Pancreas (tissue), 10 donors: ENCODE results near the gene GTPBP4. TPM values are rescaled to one million over a fixed set of nuclear protein-coding genes. Genes with fewer than 3 reads are reported as not detected.

ENCODE experiments used
- ATAC-seq, 4 donors: fragments of 200-7000 bp; cut with Tn5 transposase; one replicate each; pipeline versions ENCODE4 v1.8.0 to v1.9.1; 2020; ENCODE audit warnings: mild to moderate bottlenecking in 4 of 4, moderate library complexity in 4 of 4
- DNase-seq, 6 donors: peaks; one replicate each; pipeline ENCODE4 v3.0.0-alpha.2; 2020
- FAIRE-seq: peaks from 2 replicates; lab custom pipeline; 2012; peaks lifted over from hg19 to GRCh38; lab: Jason Lieb, UNC
- H3K27ac ChIP-seq, 4 donors: fragments of 200-600 bp; sonication (generic); 1 replicate in 3 of 4; 2 replicates in 1 of 4; pipeline versions ENCODE4 v1.5.0 to v1.8.0; 2020
- H3K27me3 ChIP-seq, 4 donors: fragments of 200-600 bp; one replicate each; pipeline ENCODE4 v1.8.0; 2021
- H3K36me3 ChIP-seq, 3 donors: fragments of 200-600 bp; sonication (generic) in 1 of 3; one replicate each; pipeline versions ENCODE4 v1.5.0 to v1.8.0; 2020 to 2021
- H3K4me1 ChIP-seq, 3 donors: fragments of 200-600 bp; one replicate each; pipeline ENCODE4 v1.8.0; 2021
- H3K4me3 ChIP-seq, 4 donors: fragments of 200-600 bp; sonication (generic) in 2 of 4; one replicate each; pipeline versions ENCODE4 v1.5.0 to v1.8.0; 2020 to 2021
- H3K9me3 ChIP-seq, 4 donors: fragments of 200-600 bp; one replicate each; pipeline ENCODE4 v1.8.0; 2021
- CTCF ChIP-seq, 4 donors: fragments of 200-600 bp; sonication (generic) in 3 of 4; IDR thresholded peaks; one replicate each; pipeline versions ENCODE4 v1.5.0 to v1.8.0; 2021; ENCODE audit warnings: antibody characterized with exemption in 4 of 4
- WGBS, 2 donors: extraction: QIAGEN DNeasy Blood & Tissue Kit; methylation state at CpG; one replicate each; pipeline ENCODE4 v1.1.7; 2013; 5-methylcytosine and 5-hydroxymethylcytosine counted together
- intact Hi-C, 3 donors: fragments of 100-400 bp; cut with DNase I; formaldehyde crosslinking; loops; one replicate each; pipeline versions ENCODE4 v1.11.1 to v1.14.2; 2022
- polyA plus RNA-seq, 2 donors: library from polyadenylated mRNA; stranded (reverse); fragments of 200-250 nt; gene quantifications; one replicate each; pipeline ENCODE4 v1.2.3, GENCODE V29; 2013
- total RNA-seq, 6 donors: library from RNA; stranded (reverse); fragmentation: NEBNext Ultra II Directional in 4 of 6; extraction: Animal tissue kit (Norgen Biotek cat#: 25700) in 4 of 6; gene quantifications; one replicate each; pipeline versions ENCODE4 v1.2.1 to v1.2.4, GENCODE V29; 2021 to 2023
- donor health status: healthy with polysubstance abuse.
- donor health status: DM: no; HTN: no; CAD: no; lungs with moderate emphysema.
- donor health status: DM: no; HTN: no; CAD: no.
- donor health status: control.
- donor health status: control.
- donor health status: Bipolar disorder and iron deficiency.
- donor health status: DM: yes; HTN: yes; CAD: no.
- donor health status: DM: no; HTN: no; CAD: no.
- donor health status: DM: no; HTN: no; CAD: no.
- donor health status: DM: yes; HTN: yes; CAD: no.

The GTPBP4 gene
- total and polyA plus RNA-seq, 8 donors: 6.9 to 18.4 (median 15.8) TPM

GRCh38 chr10:996031-996430 lies 7.8 kb downstream of the GTPBP4 start:
- ATAC-seq: no peak
- intact Hi-C loops: no loop called here

GRCh38 chr10:997266-998022 lies 9.2 kb downstream of the GTPBP4 start:
- intact Hi-C loops: no loop called here
- 85 to 90% methylated on average over 19 of the region's 19 CpGs for WGBS, 2 donors
- no peaks in the 10 kb centered on the region for H3K9me3 ChIP-seq
- H3K36me3 ChIP-seq: peaks cover 0 to 79% (median 32%) of the 10 kb centered on the region in 3 donors
- FAIRE-seq (no peak), ATAC-seq (no peak), DNase-seq (no peak)
- H3K4me3 ChIP-seq: no peak overlapping the region
- H3K27me3 ChIP-seq: no peaks in the 10 kb centered on the region
- no peak overlapping the region for H3K27ac ChIP-seq
- no peaks in the 10 kb centered on the region for H3K4me1 ChIP-seq
- no peak for TF ChIP-seq CTCF (IDR thresholded peaks at IDR 0.05)

More at GRCh38 chr10:996031-996430, 7.8 kb downstream of the GTPBP4 start:
- H3K9me3 ChIP-seq: no peaks in the 10 kb centered on the region
- H3K27me3 ChIP-seq: no peaks in the 10 kb centered on the region
- H3K36me3 ChIP-seq: peaks cover 0 to 64% (median 31%) of the 10 kb centered on the region in 3 donors
- no peak for TF ChIP-seq CTCF (IDR thresholded peaks at IDR 0.05)
- FAIRE-seq: no peak
- H3K4me3 ChIP-seq: no peak overlapping the region
- no peak overlapping the region for H3K27ac ChIP-seq
- no peaks in the 10 kb centered on the region for H3K4me1 ChIP-seq
- 94 to 96% methylated on average over 12 of the region's 12 CpGs for WGBS, 2 donors
- no peak for DNase-seq

- no peak for ATAC-seq
- Histone ChIP-seq H3K9me3 (no peaks in the 10 kb centered on the region), H3K27me3 (no peaks in the 10 kb centered on the region), H3K27ac (no peak overlapping the region), H3K36me3 (peaks cover 6 to 94% (median 39%) of the 10 kb centered on the region in 3 donors), H3K4me3 (no peak overlapping the region), H3K4me1 (no peaks in the 10 kb centered on the region)
- DNase-seq: no peak
- TF ChIP-seq CTCF (IDR thresholded peaks at IDR 0.05): no peak
- intact Hi-C loops: no loop called here
- WGBS, 2 donors: 98 to 99% methylated on average over 5 of the region's 5 CpGs
- no peak for FAIRE-seq
Measured at GRCh38 chr10:1002425-1003006, 14.3 kb downstream of the GTPBP4 start.

GRCh38 chr10:1003884-1004670 lies 15.8 kb downstream of the GTPBP4 start:
- no peak for DNase-seq
- FAIRE-seq: no peak
- Histone ChIP-seq H3K27ac (no peak overlapping the region), H3K9me3 (no peaks in the 10 kb centered on the region), H3K4me3 (no peak overlapping the region), H3K36me3 (peaks cover 6 to 85% (median 34%) of the 10 kb centered on the region in 3 donors), H3K27me3 (no peaks in the 10 kb centered on the region), H3K4me1 (no peaks in the 10 kb centered on the region)
- no peak for TF ChIP-seq CTCF (IDR thresholded peaks at IDR 0.05)
- ATAC-seq: no peak
- intact Hi-C loops: no loop called here
- WGBS, 2 donors: 97 to 99% methylated on average over 9 of the region's 9 CpGs
